ENCODE measurements around the gene CIT.

- TF ChIP-seq CTCF (IDR thresholded peaks at IDR 0.05) (no peak), POLR2A (IDR thresholded peaks at IDR 0.05) (no peak)
Measured at GRCh38 chr12:119666900-119667576, 210.1 kb downstream of the CIT start.

Measured in body of pancreas (tissue), 4 donors.